SK-N-SH treated with all-trans-retinoic acid at 6 μM for 48 hours (cell line): ENCODE measurements around the gene EIF3I.

Experiments
- ATAC-seq: fragments of 200-7000 bp; cut with Tn5 transposase; 3 replicates; pipeline ENCODE4 v1.9.1; 2020; ENCODE audit warnings: mild to moderate bottlenecking, moderate library complexity
- ARNTL ChIP-seq: fragments of 450-650 bp; formaldehyde crosslinking; IDR thresholded peaks from 2 replicates; pipeline ENCODE4 v1.5.0; 2020; ENCODE audit warnings: low read depth, mild to moderate bottlenecking, moderate library complexity, borderline replicate concordance
- BACH2 ChIP-seq: fragments of 250-450 bp; sonication (Bioruptor Pico); IDR thresholded peaks from 2 replicates; pipeline ENCODE4 v1.9.0; 2021; ENCODE audit warnings: mild to moderate bottlenecking, borderline replicate concordance
- CREB5 ChIP-seq: fragments of 250-450 bp; sonication (Bioruptor Pico); IDR thresholded peaks from 2 replicates; pipeline ENCODE4 v1.5.1; 2020; ENCODE audit warnings: low read depth, mild to moderate bottlenecking, moderate library complexity
- CSDC2 ChIP-seq: fragments of 250-450 bp; sonication (Bioruptor Pico); IDR thresholded peaks from 2 replicates; pipeline ENCODE4 v1.5.0; 2020; ENCODE audit warnings: mild to moderate bottlenecking, moderate library complexity
- ESRRG ChIP-seq: fragments of 250-450 bp; sonication (Bioruptor Pico); IDR thresholded peaks from 2 replicates; pipeline ENCODE4 v1.6.1; 2021; ENCODE audit warnings: mild to moderate bottlenecking
- GLIS3 ChIP-seq: fragments of 250-450 bp; sonication (Bioruptor Pico); IDR thresholded peaks from 2 replicates; pipeline ENCODE4 v1.5.0; 2020; ENCODE audit warnings: mild to moderate bottlenecking, moderate library complexity
- ISL1 ChIP-seq: fragments of 250-450 bp; sonication (Bioruptor Pico); IDR thresholded peaks from 2 replicates; pipeline ENCODE4 v2.1.2; 2022; ENCODE audit warnings: mild to moderate bottlenecking, moderate library complexity
- OSR1 ChIP-seq: fragments of 250-450 bp; sonication (Bioruptor Pico); IDR thresholded peaks from 2 replicates; pipeline ENCODE4 v1.8.0; 2022; ENCODE audit warnings: moderate library complexity, mild to moderate bottlenecking, inconsistent platforms
- POU6F1 ChIP-seq: fragments of 250-450 bp; sonication (Bioruptor Pico); IDR thresholded peaks from 2 replicates; pipeline ENCODE4 v1.8.0; 2021; ENCODE audit warnings: low read depth, mild to moderate bottlenecking, moderate library complexity, borderline replicate concordance
- PPARA ChIP-seq: fragments of 250-450 bp; sonication (Bioruptor Pico); IDR thresholded peaks from 2 replicates; pipeline ENCODE4 v1.5.0; 2020; ENCODE audit warnings: mild to moderate bottlenecking, borderline replicate concordance
- RARB ChIP-seq: fragments of 250-450 bp; sonication (Bioruptor Pico); IDR thresholded peaks from 2 replicates; pipeline ENCODE4 v1.8.0; 2021; ENCODE audit warnings: mild to moderate bottlenecking, moderate library complexity
- SNAI2 ChIP-seq: fragments of 250-450 bp; sonication (Bioruptor Pico); IDR thresholded peaks from 2 replicates; pipeline ENCODE4 v1.5.0; 2020; ENCODE audit warnings: mild to moderate bottlenecking, moderate library complexity
- TOX ChIP-seq: fragments of 250-450 bp; sonication (Bioruptor Pico); IDR thresholded peaks from 2 replicates; pipeline ENCODE4 v1.8.0; 2021; ENCODE audit warnings: mild to moderate bottlenecking, moderate library complexity, borderline replicate concordance
- TSHZ2 ChIP-seq: fragments of 250-450 bp; sonication (Bioruptor Pico); IDR thresholded peaks from 2 replicates; pipeline ENCODE4 v1.5.0; 2020; ENCODE audit warnings: mild to moderate bottlenecking, moderate library complexity
- ZC3H10 ChIP-seq: fragments of 250-450 bp; sonication (Bioruptor Pico); IDR thresholded peaks from 2 replicates; pipeline ENCODE4 v1.5.1; 2021; ENCODE audit warnings: mild to moderate bottlenecking, moderate library complexity
- ZFP3 ChIP-seq: fragments of 250-450 bp; sonication (Bioruptor Pico); IDR thresholded peaks from 2 replicates; pipeline ENCODE4 v1.5.0; 2020; ENCODE audit warnings: mild to moderate bottlenecking, moderate library complexity
- ZFP30 ChIP-seq: fragments of 450-650 bp; formaldehyde crosslinking; IDR thresholded peaks from 2 replicates; pipeline ENCODE4 v1.5.0; 2022; ENCODE audit warnings: mild to moderate bottlenecking, moderate library complexity
- ZNF565 ChIP-seq: fragments of 450-650 bp; formaldehyde crosslinking; conservative IDR thresholded peaks from 2 replicates; pipeline ENCODE4 v1.5.0; 2020; ENCODE audit warnings: low read depth, mild to moderate bottlenecking, moderate library complexity
- ZNF70 ChIP-seq: fragments of 450-650 bp; formaldehyde crosslinking; IDR thresholded peaks from 2 replicates; pipeline ENCODE4 v1.5.0; 2020; ENCODE audit warnings: mild to moderate bottlenecking, moderate library complexity
- ZNF8 ChIP-seq: fragments of 450-650 bp; formaldehyde crosslinking; IDR thresholded peaks from 2 replicates; pipeline ENCODE4 v1.5.0; 2020; ENCODE audit warnings: mild to moderate bottlenecking, moderate library complexity

Gene EIF3I

GRCh38 chr1:32263744-32264143 is 41.5 kb downstream of the EIF3I start:
- ATAC-seq = no peak
- no peak for TF ChIP-seq ISL1 (CRISPR knock-in tag)
- TF ChIP-seq TSHZ2 = no peak
- no peak for TF ChIP-seq PPARA
- no peak for TF ChIP-seq GLIS3 (CRISPR knock-in tag)
- TF ChIP-seq CREB5 = no peak
- TF ChIP-seq ZNF8 = no peak
- no peak for TF ChIP-seq BACH2 (CRISPR knock-in tag)
- no peak for TF ChIP-seq ZNF565 (CRISPR knock-in tag)
- TF ChIP-seq OSR1 (CRISPR knock-in tag) = no peak
- no peak for TF ChIP-seq ZFP30 (CRISPR knock-in tag)
- no peak for TF ChIP-seq TOX (CRISPR knock-in tag)
- no peak for TF ChIP-seq ESRRG (CRISPR knock-in tag)
- no peak for TF ChIP-seq SNAI2 (CRISPR knock-in tag)
- no peak for TF ChIP-seq ZNF70 (CRISPR knock-in tag)
- TF ChIP-seq ZFP3 (CRISPR knock-in tag) = no peak

- ATAC-seq = no peak
- TF ChIP-seq TSHZ2 = no peak
- no peak for TF ChIP-seq ESRRG (CRISPR knock-in tag)
- TF ChIP-seq ZNF8 = no peak
- no peak for TF ChIP-seq PPARA
- no peak for TF ChIP-seq ZNF70 (CRISPR knock-in tag)
- no peak for TF ChIP-seq CREB5
- TF ChIP-seq ZNF565 (CRISPR knock-in tag) = no peak
- TF ChIP-seq ARNTL (CRISPR knock-in tag) = no peak
- no peak for TF ChIP-seq ZFP3 (CRISPR knock-in tag)
- TF ChIP-seq GLIS3 (CRISPR knock-in tag) = no peak
- TF ChIP-seq ISL1 (CRISPR knock-in tag) = no peak
- no peak for TF ChIP-seq POU6F1 (CRISPR knock-in tag)
- no peak for TF ChIP-seq CSDC2 (CRISPR knock-in tag)
Observed at GRCh38 chr1:32265846-32266245, 43.6 kb downstream of the EIF3I start.

- peak; percentile 54 for ATAC-seq
- TF ChIP-seq ISL1 (CRISPR knock-in tag) (0 out of 2 replicates have a peak, but pooled peaks have one; percentile 21), BACH2 (CRISPR knock-in tag) (no peak), ZNF565 (CRISPR knock-in tag) (no peak), SNAI2 (CRISPR knock-in tag) (no peak), ESRRG (CRISPR knock-in tag) (no peak), CSDC2 (CRISPR knock-in tag) (no peak), RARB (no peak), ZFP30 (CRISPR knock-in tag) (no peak), ARNTL (CRISPR knock-in tag) (no peak), CREB5 (0 out of 2 replicates have a peak, but pooled peaks have one; percentile 20), ZFP3 (CRISPR knock-in tag) (no peak), ZC3H10 (CRISPR knock-in tag) (no peak)
Observed at GRCh38 chr1:32266921-32267591, 44.8 kb downstream of the EIF3I start.
